ENCODE results near the gene BOD1L2.

DNA sequence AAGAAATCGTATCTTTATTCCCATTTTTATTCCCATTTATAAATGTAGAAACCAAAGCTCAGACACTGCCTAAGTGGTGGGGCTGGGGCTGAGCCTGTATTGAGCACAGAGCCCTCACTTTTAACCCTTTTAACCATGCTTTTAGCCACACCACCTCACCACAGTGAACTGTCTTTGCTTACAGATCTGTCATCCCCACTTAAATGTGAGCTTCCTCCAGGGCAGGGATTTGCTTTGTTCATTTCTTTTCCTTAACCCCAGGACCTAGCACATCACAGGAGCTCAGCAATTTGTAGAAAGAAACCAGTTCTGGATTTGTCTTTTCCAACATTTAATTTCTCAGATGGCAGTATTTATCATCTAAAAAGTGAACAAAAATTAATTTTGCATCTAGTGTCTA lies 2.2 kb downstream of the BOD1L2 start:
- TF ChIP-seq POLR2A (IDR thresholded peaks at IDR 0.05; ENCODE audit: low read depth, low read length) (no peak), POLR2AphosphoS5 (IDR thresholded peaks at IDR 0.05; ENCODE audit: low read depth, low read length) (no peak)

All from GM12892 (cell line).